AG04450 (cell line): ENCODE data around the gene CLDN10. TPM values are rescaled to one million over a fixed set of nuclear protein-coding genes. Genes with fewer than 3 reads are reported as not detected.
"Not testable (repeated sequence)": the region's sequence is repeated elsewhere in the genome, so short reads cannot be mapped to it uniquely, and the experiment has no call there.

Experiments used
- CTCF ChIA-PET: fragments of 300-600, 350-600 bp; formaldehyde crosslinking; extraction: SDS; loops from one replicate; lab custom pipeline; 2022; ENCODE audit warnings: antibody characterized with exemption, inconsistent platforms; lab: Charles Lee
- POLR2A ChIA-PET: fragments of 350-600 bp; formaldehyde crosslinking; extraction: SDS; loops from one replicate; lab custom pipeline; 2021; ENCODE audit warnings: antibody characterized with exemption, inconsistent platforms; lab: Yijun Ruan, JAX
- DNase-seq: peaks from one replicate; pipeline ENCODE4 v3.0.0-alpha.2; 2011; ENCODE audit warnings: low read depth, low spot score
- H3K27ac ChIP-seq: one replicate; pipeline ENCODE4 v1.5.1; 2012; ENCODE audit warnings: low read depth, low read length, control low read depth
- H3K27me3 ChIP-seq: one replicate; pipeline ENCODE4 v1.6.0; 2012; ENCODE audit warnings: low read length; ENCODE audit not compliant: control insufficient read depth, insufficient read depth
- H3K4me3 ChIP-seq: 2 replicates; pipeline ENCODE4 v1.5.1; 2011; ENCODE audit warnings: mild to moderate bottlenecking, low read depth, low read length, control low read depth
- H3K9me3 ChIP-seq: 2 replicates; pipeline ENCODE4 v1.5.1; 2012; ENCODE audit warnings: low read length; ENCODE audit not compliant: control insufficient read depth, insufficient read depth
- polyA plus RNA-seq: library from polyadenylated mRNA; depleted of rRNA; stranded (reverse); fragments of >200 nt; gene quantifications from 2 replicates; pipeline ENCODE4 v1.2.3, GENCODE V29; 2011
- TF ChIP-seq, protein P1 (sequence below): IDR thresholded peaks from 2 replicates; pipeline ENCODE4 v1.5.1; 2011; ENCODE audit warnings: low read depth, low read length, control low read depth, inconsistent platforms

Gene CLDN10
- polyA plus RNA-seq, 1 experiment, result not detected

- no peak for DNase-seq
- TF ChIP-seq, protein P1, sequence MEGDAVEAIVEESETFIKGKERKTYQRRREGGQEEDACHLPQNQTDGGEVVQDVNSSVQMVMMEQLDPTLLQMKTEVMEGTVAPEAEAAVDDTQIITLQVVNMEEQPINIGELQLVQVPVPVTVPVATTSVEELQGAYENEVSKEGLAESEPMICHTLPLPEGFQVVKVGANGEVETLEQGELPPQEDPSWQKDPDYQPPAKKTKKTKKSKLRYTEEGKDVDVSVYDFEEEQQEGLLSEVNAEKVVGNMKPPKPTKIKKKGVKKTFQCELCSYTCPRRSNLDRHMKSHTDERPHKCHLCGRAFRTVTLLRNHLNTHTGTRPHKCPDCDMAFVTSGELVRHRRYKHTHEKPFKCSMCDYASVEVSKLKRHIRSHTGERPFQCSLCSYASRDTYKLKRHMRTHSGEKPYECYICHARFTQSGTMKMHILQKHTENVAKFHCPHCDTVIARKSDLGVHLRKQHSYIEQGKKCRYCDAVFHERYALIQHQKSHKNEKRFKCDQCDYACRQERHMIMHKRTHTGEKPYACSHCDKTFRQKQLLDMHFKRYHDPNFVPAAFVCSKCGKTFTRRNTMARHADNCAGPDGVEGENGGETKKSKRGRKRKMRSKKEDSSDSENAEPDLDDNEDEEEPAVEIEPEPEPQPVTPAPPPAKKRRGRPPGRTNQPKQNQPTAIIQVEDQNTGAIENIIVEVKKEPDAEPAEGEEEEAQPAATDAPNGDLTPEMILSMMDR, result no peak
- Histone ChIP-seq H3K27me3 (peaks cover 4% of the 10 kb centered on the region), H3K27ac (no peak overlapping the region), H3K4me3 (no peak overlapping the region), H3K9me3 (no peaks in the 10 kb centered on the region)
- ChIA-PET CTCF (interaction anchor here (1.1 kb wide), 1 partner anchor 18 kb away, joined by 5 read pairs; no protein-coding TSS in a partner anchor), POLR2A (no interaction called here)
These were observed 39.6 kb upstream of the CLDN10 start for GRCh38 chr13:95512957-95513356.

GRCh38 chr13:95515606-95516005, 36.9 kb upstream of the CLDN10 start:
- ChIA-PET CTCF (interaction anchor here (0.6 to 1.9 kb wide), 3 partner anchors 21 to 1721 kb away, joined by 3 to 4 read pairs (median 3); no protein-coding TSS in a partner anchor), POLR2A (interaction anchor here (0.6 kb wide), 1 partner anchor 9 kb away, joined by 4 read pairs; no protein-coding TSS in a partner anchor)
- not testable (repeated sequence) for H3K9me3 ChIP-seq, H3K4me3 ChIP-seq, H3K27me3 ChIP-seq, DNase-seq, H3K27ac ChIP-seq

GRCh38 chr13:95516021-95516420, 36.5 kb upstream of the CLDN10 start:
- H3K27ac ChIP-seq, result no peak overlapping the region
- ChIA-PET CTCF (interaction anchor here (0.6 to 1.9 kb wide), 4 partner anchors 20 to 1721 kb away, joined by 3 to 4 read pairs (median 3); no protein-coding TSS in a partner anchor), POLR2A (interaction anchor here (0.6 kb wide), 1 partner anchor 9 kb away, joined by 4 read pairs; no protein-coding TSS in a partner anchor)
- TF ChIP-seq, protein P1, result no peak
- H3K4me3 ChIP-seq, result no peak overlapping the region
- H3K9me3 ChIP-seq, result no peaks in the 10 kb centered on the region
- H3K27me3 ChIP-seq, result no peaks in the 10 kb centered on the region
- DNase-seq, result no peak

- DNase-seq, result no peak
- Histone ChIP-seq H3K27ac (no peak overlapping the region), H3K27me3 (no peaks in the 10 kb centered on the region), H3K9me3 (no peaks in the 10 kb centered on the region), H3K4me3 (no peak overlapping the region)
- ChIA-PET CTCF (interaction anchor here (1.4 to 1.9 kb wide), 2 partner anchors 21 to 318 kb away, joined by 3 to 4 read pairs; no protein-coding TSS in a partner anchor), POLR2A (no interaction called here)
- TF ChIP-seq, protein P1, result no peak
These were observed 36.0 kb upstream of the CLDN10 start for GRCh38 chr13:95516492-95516891.

GRCh38 chr13:95523598-95523997, 28.9 kb upstream of the CLDN10 start:
- no peak for DNase-seq
- no peaks in the 10 kb centered on the region for H3K27me3 ChIP-seq
- no peak overlapping the region for H3K27ac ChIP-seq
- CTCF ChIA-PET, result interaction anchor here (1.3 kb wide), 1 partner anchor 13 kb away, joined by 3 read pairs; no protein-coding TSS in a partner anchor
- H3K4me3 ChIP-seq, result no peak overlapping the region
- POLR2A ChIA-PET, result no interaction called here
- H3K9me3 ChIP-seq, result no peaks in the 10 kb centered on the region
- TF ChIP-seq, protein P1, result no peak
